DND-41 (cell line): ENCODE results near the gene GNAS.
A peak's percentile ranks its signal among the peaks of the same experiment; 100 is the strongest.

Experiments
- ATAC-seq: fragments of 200-7000 bp; cut with Tn5 transposase; 3 replicates; pipeline ENCODE4 v1.9.1; 2021; ENCODE audit warnings: low read depth; ENCODE audit not compliant: insufficient read depth
- DNase-seq: peaks from one replicate; pipeline ENCODE4 v3.0.0-alpha.2; 2020
- H2AFZ ChIP-seq: 2 replicates; pipeline ENCODE4 v1.6.0; 2012; ENCODE audit warnings: low read depth, low read length
- H3K27ac ChIP-seq: 2 replicates; pipeline ENCODE4 v1.5.1; 2012; ENCODE audit warnings: low read length, inconsistent platforms
- H3K27me3 ChIP-seq: fragments of 200-600 bp; sonication (generic); 2 replicates; pipeline ENCODE4 v1.6.0; 2012; ENCODE audit warnings: low read length, mild to moderate bottlenecking, inconsistent platforms; ENCODE audit not compliant: insufficient read depth, poor library complexity
- H3K36me3 ChIP-seq: 2 replicates; pipeline ENCODE4 v1.5.1; 2012; ENCODE audit warnings: low read length, inconsistent platforms; ENCODE audit not compliant: insufficient read depth
- H3K4me1 ChIP-seq: 2 replicates; pipeline ENCODE4 v1.5.1; 2012; ENCODE audit warnings: mild to moderate bottlenecking, low read length; ENCODE audit not compliant: insufficient read depth
- H3K4me2 ChIP-seq: 2 replicates; pipeline ENCODE4 v1.6.0; 2012; ENCODE audit warnings: mild to moderate bottlenecking, moderate library complexity, low read length, inconsistent platforms; ENCODE audit not compliant: insufficient read depth
- H3K4me3 ChIP-seq, 2 experiments: fragments of 200-600 bp in 1 of 2; shearing (Covaris generic) in 1 of 2; 2 replicates each; pipeline ENCODE4 v1.5.1; 2012 to 2016; ENCODE audit warnings: inconsistent platforms in 2 of 2, low read length in 2 of 2, mild to moderate bottlenecking in 2 of 2, low read depth in 1 of 2, moderate library complexity in 1 of 2
- H3K79me2 ChIP-seq: 2 replicates; pipeline ENCODE4 v1.6.0; 2012; ENCODE audit warnings: low read length, inconsistent platforms; ENCODE audit not compliant: insufficient read depth
- H3K9ac ChIP-seq: 2 replicates; pipeline ENCODE4 v1.6.0; 2012; ENCODE audit warnings: low read depth, mild to moderate bottlenecking, inconsistent platforms, low read length, moderate library complexity
- H3K9me3 ChIP-seq: 2 replicates; pipeline ENCODE4 v1.5.1; 2012; ENCODE audit warnings: low read length, moderate library complexity, mild to moderate bottlenecking, inconsistent platforms; ENCODE audit not compliant: insufficient read depth, severe bottlenecking
- H4K20me1 ChIP-seq: 2 replicates; pipeline ENCODE4 v1.6.0; 2012; ENCODE audit warnings: low read length; ENCODE audit not compliant: insufficient read depth
- EZH2 ChIP-seq: IDR thresholded peaks from 3 replicates; pipeline ENCODE4 v1.6.1; 2012; ENCODE audit warnings: borderline replicate concordance, low read depth, mild to moderate bottlenecking, moderate library complexity, low read length, inconsistent platforms; ENCODE audit not compliant: severe bottlenecking
- TF ChIP-seq, protein P1 (sequence below): IDR thresholded peaks from 2 replicates; pipeline ENCODE4 v1.5.1; 2012; ENCODE audit warnings: borderline replicate concordance, low read length, moderate library complexity, mild to moderate bottlenecking; ENCODE audit not compliant: poor library complexity, severe bottlenecking; ENCODE audit errors: extremely low read depth

The GNAS gene

DNA sequence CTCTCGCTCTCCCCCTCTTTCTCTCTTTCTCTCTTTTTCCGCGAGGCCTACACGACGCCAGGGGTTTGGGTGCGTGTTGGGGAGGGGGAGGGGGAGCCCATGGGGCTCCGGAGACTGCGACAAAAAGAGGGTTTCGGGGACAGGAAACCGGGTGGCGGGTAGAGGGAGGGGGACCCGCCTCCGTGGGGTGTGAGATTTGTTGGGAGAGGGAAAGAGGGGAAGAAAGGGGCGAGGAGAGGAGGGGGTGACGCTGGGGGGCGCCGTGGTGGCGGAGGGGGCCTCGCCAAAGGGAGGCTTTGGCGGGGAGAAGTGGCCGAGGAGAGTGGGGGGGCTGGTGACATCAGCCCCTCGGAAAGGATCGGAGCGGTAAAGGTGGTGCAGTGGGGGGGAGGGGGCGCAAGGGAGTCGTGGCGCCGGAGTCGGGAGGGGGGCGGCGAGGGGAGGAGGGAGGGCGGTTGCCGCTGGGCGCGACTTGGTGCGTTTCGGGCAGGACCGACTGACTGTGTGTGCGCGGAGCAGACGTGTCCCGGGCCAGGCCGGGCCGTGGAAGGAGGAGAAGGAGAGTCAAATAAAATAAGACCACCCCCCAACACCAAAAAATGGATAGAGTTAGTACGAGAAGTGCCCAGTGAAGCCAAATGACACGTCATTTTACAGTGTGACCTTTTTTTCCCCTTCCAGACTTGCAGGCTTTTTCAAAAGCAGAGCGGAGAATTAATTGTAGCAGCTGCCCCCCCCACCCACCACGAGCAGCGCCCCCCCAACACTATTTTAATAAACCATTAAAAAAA lies 39.8 kb downstream of the GNAS start:
- Histone ChIP-seq H3K36me3 (peaks cover 36% of the 10 kb centered on the region), H3K27ac (peak overlapping the region; percentile 90), H3K9me3 (no peaks in the 10 kb centered on the region), H3K4me3 (peak overlapping the region; percentile 48 to 85), H3K27me3 (no peaks in the 10 kb centered on the region), H3K79me2 (peaks cover 81% of the 10 kb centered on the region), H4K20me1 (peaks cover 48% of the 10 kb centered on the region), H3K9ac (peak overlapping the region; percentile 93), H3K4me2 (peak overlapping the region; percentile 65), H2AFZ (peak overlapping the region; percentile 57), H3K4me1 (peaks cover 46% of the 10 kb centered on the region)
- TF ChIP-seq EZH2, result no peak
- TF ChIP-seq, protein P1, sequence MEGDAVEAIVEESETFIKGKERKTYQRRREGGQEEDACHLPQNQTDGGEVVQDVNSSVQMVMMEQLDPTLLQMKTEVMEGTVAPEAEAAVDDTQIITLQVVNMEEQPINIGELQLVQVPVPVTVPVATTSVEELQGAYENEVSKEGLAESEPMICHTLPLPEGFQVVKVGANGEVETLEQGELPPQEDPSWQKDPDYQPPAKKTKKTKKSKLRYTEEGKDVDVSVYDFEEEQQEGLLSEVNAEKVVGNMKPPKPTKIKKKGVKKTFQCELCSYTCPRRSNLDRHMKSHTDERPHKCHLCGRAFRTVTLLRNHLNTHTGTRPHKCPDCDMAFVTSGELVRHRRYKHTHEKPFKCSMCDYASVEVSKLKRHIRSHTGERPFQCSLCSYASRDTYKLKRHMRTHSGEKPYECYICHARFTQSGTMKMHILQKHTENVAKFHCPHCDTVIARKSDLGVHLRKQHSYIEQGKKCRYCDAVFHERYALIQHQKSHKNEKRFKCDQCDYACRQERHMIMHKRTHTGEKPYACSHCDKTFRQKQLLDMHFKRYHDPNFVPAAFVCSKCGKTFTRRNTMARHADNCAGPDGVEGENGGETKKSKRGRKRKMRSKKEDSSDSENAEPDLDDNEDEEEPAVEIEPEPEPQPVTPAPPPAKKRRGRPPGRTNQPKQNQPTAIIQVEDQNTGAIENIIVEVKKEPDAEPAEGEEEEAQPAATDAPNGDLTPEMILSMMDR, result peak; percentile 48
- ATAC-seq (peak; percentile 44), DNase-seq (peak; percentile 91)

DNA sequence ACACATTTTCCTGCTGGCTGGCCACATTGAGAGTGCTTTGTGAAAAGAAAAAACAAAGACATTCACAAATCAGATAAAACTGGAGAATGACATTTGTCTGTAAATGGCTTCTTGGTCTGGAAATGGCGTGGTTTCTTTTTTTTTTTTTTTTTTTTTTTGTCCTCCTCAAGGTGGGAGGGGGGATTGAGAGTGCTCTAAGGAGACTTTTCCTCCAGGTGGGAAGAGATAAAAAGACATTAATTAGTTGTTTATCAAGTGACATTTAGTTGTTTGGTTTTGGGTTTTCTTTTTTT lies 40.4 kb downstream of the GNAS start:
- TF ChIP-seq, protein P1, result no peak
- no peak for TF ChIP-seq EZH2

DNA sequence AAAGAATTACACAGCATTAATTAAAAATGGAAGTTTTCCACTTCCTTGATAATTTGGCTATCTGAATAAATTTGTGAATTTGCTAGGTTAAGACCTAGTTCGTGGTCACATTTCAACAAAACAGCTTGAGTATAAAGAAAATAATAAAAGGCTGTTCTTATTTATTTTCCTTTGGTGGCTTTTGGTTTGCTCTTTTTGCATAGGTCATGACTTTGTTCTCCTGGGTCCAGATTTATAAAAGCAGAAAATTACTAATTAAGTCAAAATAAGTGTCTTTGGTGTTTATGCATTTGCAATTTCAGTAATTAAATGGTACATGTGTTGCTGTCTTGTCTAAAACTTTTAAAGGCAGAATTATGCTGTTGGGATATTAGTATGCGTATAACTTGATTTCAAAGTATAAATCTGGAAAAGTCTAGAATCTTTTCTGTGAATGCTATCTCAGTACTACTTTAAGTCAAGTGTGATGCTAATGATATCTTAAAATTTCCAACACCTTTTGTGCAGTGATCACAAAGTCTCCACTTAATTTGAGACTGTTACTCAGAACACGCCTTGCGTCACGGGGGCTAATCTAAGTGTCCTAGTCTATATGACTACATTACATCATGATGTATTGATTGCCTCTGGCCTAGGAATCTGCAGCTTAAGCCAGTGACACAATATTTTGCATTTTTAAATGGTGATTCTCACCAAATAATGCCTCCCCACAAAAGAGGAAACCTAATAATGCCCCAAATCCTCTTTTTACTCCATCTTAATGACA lies 41.0 kb downstream of the GNAS start:
- DNase-seq (no peak), ATAC-seq (no peak)
- Histone ChIP-seq H3K4me3 (peak overlapping the region; percentile 48 to 85; a peak in 3 of 4 replicates), H3K27ac (peak overlapping the region; percentile 46), H3K9me3 (no peaks in the 10 kb centered on the region), H3K4me1 (peaks cover 38% of the 10 kb centered on the region), H3K9ac (peak overlapping the region; percentile 93), H2AFZ (no peak overlapping the region), H4K20me1 (peaks cover 60% of the 10 kb centered on the region), H3K79me2 (peaks cover 84% of the 10 kb centered on the region), H3K27me3 (no peaks in the 10 kb centered on the region), H3K36me3 (peaks cover 48% of the 10 kb centered on the region), H3K4me2 (peak overlapping the region; percentile 65)
- TF ChIP-seq, protein P1, result no peak
- no peak for TF ChIP-seq EZH2

More for the DNA sequence above, 40.4 kb downstream of the GNAS start:
- H3K4me1 ChIP-seq, result peaks cover 42% of the 10 kb centered on the region
- ATAC-seq (no peak), DNase-seq (no peak)
- peak overlapping the region; percentile 90 for H3K27ac ChIP-seq
- H3K27me3 ChIP-seq, result no peaks in the 10 kb centered on the region
- peak overlapping the region; percentile 48 to 85 for H3K4me3 ChIP-seq
- H3K9me3 ChIP-seq, result no peaks in the 10 kb centered on the region
- H2AFZ ChIP-seq, result no peak overlapping the region
- H4K20me1 ChIP-seq, result peaks cover 53% of the 10 kb centered on the region
- peak overlapping the region; percentile 65 for H3K4me2 ChIP-seq
- H3K9ac ChIP-seq, result peak overlapping the region; percentile 93
- H3K79me2 ChIP-seq, result peaks cover 84% of the 10 kb centered on the region
- peaks cover 41% of the 10 kb centered on the region for H3K36me3 ChIP-seq
